Psoas muscle (tissue), 8 donors: ENCODE results near the gene RFC5. TPM values are rescaled to one million over a fixed set of nuclear protein-coding genes. Genes with fewer than 3 reads are reported as not detected.
"Not testable (repeated sequence)": the region's sequence is repeated elsewhere in the genome, so short reads cannot be mapped to it uniquely, and the experiment has no call there.

ENCODE experiments used
- ATAC-seq, 4 donors: fragments of 200-7000 bp; cut with Tn5 transposase; one replicate each; pipeline ENCODE4 v1.9.1; 2020; ENCODE audit warnings: moderate library complexity in 3 of 4, mild to moderate bottlenecking in 2 of 4
- DNase-seq, 2 donors: peaks; one replicate each; pipeline ENCODE4 v3.0.0-alpha.2; 2020
- H3K27ac ChIP-seq: fragments of 200-600 bp; one replicate; pipeline ENCODE4 v1.8.0; 2022
- H3K27me3 ChIP-seq, 3 donors: fragments of 200-600 bp in 1 of 3; one replicate each; pipeline versions ENCODE4 v1.6.1 to v1.8.0; 2013 to 2022; ENCODE audit warnings: low read length in 2 of 3, mild to moderate bottlenecking in 2 of 3, moderate library complexity in 1 of 3; ENCODE audit not compliant: insufficient read depth in 3 of 3
- H3K36me3 ChIP-seq, 2 donors: fragments of 200-600 bp in 1 of 2; one replicate each; pipeline versions ENCODE4 v1.6.1 to v1.8.0; 2013 to 2022; ENCODE audit warnings: low read depth in 1 of 2, mild to moderate bottlenecking in 1 of 2, moderate library complexity in 1 of 2; ENCODE audit not compliant: insufficient read depth in 1 of 2
- H3K4me1 ChIP-seq: fragments of 200-600 bp; one replicate; pipeline ENCODE4 v1.8.0; 2022
- H3K4me3 ChIP-seq: fragments of 200-600 bp; one replicate; pipeline ENCODE4 v1.8.0; 2022; ENCODE audit warnings: mild to moderate bottlenecking
- H3K9me3 ChIP-seq: fragments of 200-600 bp; one replicate; pipeline ENCODE4 v1.8.0; 2022
- WGBS, 3 donors: extraction: QIAGEN DNeasy Blood & Tissue Kit; methylation state at CpG; one replicate each; pipeline versions ENCODE4 v1.1.6 to v1.1.7; 2013; 5-methylcytosine and 5-hydroxymethylcytosine counted together
- intact Hi-C, 2 donors: fragments of 100-400 bp; cut with DNase I; formaldehyde crosslinking; loops; one replicate each; pipeline versions ENCODE4 v1.11.0 to v1.14.2; 2022
- polyA plus RNA-seq, 3 donors: library from polyadenylated mRNA; stranded (reverse); fragments of 200-250 nt; gene quantifications; one replicate each; pipeline ENCODE4 v1.2.3, GENCODE V29; 2013
- total RNA-seq, 4 donors: library from RNA; stranded (reverse); fragmentation: NEBNext Ultra II Directional in 2 of 4; extraction: Animal tissue kit (Norgen Biotek cat#: 25700) in 2 of 4; gene quantifications; one replicate each; pipeline versions ENCODE4 v1.2.1 to v1.2.4, GENCODE V29; 2021 to 2023
- TF ChIP-seq, protein P1 (sequence below): fragments of 200-600 bp; IDR thresholded peaks from one replicate; pipeline ENCODE4 v1.8.0; 2022; ENCODE audit warnings: antibody characterized with exemption
- donor health status: healthy with polysubstance abuse.
- donor health status: DM: no; HTN: no; CAD: no; lungs with moderate emphysema.
- donor health status: Bipolar disorder and iron deficiency.
- donor health status: healthy.
- donor health status: DM: yes; HTN: yes; CAD: no.
- donor health status: DM: no; HTN: no; CAD: no.
- donor health status: DM: no; HTN: no; CAD: no.
- donor health status: DM: yes; HTN: yes; CAD: no.

The RFC5 gene
- total and polyA plus RNA-seq, 7 donors, result 2.2 to 8.5 (median 3.8) TPM

DNA sequence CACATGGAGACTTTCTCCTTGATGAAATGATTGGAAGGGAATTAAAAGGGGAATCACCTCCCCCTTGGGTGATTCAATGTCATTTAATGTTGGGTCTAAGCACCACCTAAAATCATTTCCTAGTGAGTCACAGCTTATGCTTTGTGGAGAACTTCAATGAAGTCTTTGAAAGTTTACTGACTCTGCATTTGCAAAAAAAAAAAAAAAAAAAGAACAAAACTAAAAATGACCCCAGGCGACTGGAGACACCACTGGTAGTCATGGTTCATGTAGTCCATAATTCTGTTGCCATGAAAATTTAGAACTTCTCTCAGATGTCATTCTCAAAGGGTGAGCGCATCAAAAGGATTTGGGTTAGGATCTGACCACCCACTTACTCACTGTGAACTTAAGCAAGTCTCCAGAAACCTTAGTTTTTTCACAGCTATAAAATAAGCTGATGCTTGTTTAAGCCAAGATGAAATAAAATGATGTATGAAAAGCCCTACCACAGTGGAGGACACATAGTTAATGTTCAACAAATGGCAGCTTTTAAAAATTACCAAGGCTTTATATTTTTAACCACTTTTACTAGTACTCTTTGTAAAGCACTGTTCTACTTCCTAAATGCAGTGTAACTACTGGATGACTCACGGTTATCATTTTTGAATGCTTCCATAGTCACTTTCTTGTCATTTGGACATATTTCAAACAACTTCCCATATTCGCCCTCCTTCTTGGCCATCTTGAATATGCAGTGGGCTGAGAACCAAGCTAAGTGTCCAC lies 29.6 kb upstream of the RFC5 start:
- no peak overlapping the region for H3K4me3 ChIP-seq
- WGBS, 3 donors, result 43 to 58% (median 54%) methylated on average over 4 of the region's 4 CpGs
- intact Hi-C loops, result no loop called here

DNA sequence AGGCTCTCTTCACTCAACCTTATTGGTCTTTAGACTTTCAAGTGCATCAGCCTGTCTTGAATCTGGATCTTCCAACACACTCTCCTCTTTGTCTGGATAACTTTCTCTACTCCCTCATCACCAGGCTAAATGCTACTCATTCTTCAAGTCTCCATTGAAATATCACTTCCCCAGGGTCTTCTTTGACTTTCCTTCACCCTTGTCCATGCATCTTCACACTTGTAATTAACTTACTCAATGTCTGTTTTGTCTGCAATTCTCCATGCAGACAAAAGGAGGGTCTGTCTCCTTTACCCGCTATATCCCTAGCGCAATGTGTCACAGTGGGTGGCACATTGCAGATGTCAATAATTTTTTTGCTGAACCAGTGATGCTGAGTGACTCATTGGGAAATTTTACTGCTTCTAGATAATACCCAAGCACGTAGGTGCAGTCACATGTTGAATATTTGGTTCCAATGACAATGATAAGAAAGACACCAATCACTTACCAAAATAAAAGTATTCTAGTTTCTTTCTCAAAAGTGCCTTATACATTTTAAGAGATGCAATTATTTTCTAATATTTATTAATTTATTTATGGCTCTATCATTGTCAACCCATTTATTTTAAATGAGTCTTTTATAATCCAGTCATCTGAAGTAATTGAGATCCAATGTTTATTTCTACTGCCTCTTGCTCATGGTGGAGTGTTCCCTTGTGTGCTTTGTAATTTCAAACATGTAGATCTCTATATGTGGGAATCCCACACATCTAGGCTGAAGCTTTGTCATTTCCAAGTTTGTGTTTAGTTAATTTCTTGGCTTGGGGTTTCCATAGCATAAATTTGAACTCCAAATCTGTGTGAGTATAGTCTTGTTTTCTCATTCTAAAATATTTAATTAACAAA lies 21.7 kb upstream of the RFC5 start:
- Histone ChIP-seq H3K36me3 (no peaks in the 10 kb centered on the region), H3K4me1 (no peaks in the 10 kb centered on the region), H3K9me3 (no peaks in the 10 kb centered on the region), H3K27me3 (no peaks in the 10 kb centered on the region), H3K4me3 (no peak overlapping the region), H3K27ac (no peak overlapping the region)
- ATAC-seq (no peak), DNase-seq (no peak)
- intact Hi-C loops, result no loop called here
- 67 to 74% (median 71%) methylated on average over 3 of the region's 3 CpGs for WGBS, 3 donors
- TF ChIP-seq, protein P1, sequence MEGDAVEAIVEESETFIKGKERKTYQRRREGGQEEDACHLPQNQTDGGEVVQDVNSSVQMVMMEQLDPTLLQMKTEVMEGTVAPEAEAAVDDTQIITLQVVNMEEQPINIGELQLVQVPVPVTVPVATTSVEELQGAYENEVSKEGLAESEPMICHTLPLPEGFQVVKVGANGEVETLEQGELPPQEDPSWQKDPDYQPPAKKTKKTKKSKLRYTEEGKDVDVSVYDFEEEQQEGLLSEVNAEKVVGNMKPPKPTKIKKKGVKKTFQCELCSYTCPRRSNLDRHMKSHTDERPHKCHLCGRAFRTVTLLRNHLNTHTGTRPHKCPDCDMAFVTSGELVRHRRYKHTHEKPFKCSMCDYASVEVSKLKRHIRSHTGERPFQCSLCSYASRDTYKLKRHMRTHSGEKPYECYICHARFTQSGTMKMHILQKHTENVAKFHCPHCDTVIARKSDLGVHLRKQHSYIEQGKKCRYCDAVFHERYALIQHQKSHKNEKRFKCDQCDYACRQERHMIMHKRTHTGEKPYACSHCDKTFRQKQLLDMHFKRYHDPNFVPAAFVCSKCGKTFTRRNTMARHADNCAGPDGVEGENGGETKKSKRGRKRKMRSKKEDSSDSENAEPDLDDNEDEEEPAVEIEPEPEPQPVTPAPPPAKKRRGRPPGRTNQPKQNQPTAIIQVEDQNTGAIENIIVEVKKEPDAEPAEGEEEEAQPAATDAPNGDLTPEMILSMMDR, result no peak

More for the DNA sequence above, 29.6 kb upstream of the RFC5 start:
- TF ChIP-seq, protein P1, result no peak
- H3K4me1 ChIP-seq, result no peaks in the 10 kb centered on the region
- H3K36me3 ChIP-seq, result no peaks in the 10 kb centered on the region
- no peak overlapping the region for H3K27ac ChIP-seq
- peaks cover 0 to 6% (median 5%) of the 10 kb centered on the region in 3 donors for H3K27me3 ChIP-seq
- DNase-seq (no peak), ATAC-seq (no peak)
- H3K9me3 ChIP-seq, result no peaks in the 10 kb centered on the region

DNA sequence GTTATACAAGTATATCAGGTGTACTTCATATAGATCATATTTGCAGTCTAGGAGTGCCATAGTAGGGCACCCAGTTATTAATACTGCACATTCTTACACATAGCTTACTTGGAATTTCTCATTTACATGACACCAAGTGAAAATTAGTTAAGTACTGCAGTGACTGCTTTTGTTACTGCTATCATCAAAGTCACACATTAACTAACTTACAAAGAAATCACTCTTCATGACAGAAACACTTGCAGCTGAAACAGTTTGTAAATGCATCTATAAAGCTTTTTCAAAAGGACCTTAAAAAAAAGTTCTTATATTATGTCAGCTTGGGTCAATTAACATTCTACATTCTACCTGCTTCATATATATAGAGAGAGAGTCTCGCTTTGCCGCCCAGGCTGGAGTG lies 17.8 kb upstream of the RFC5 start:
- no peaks in the 10 kb centered on the region for H3K4me1 ChIP-seq
- DNase-seq, result no peak
- TF ChIP-seq, protein P1, result no peak
- no peak overlapping the region for H3K4me3 ChIP-seq
- no peak for ATAC-seq
- no peak overlapping the region for H3K27ac ChIP-seq
- no peaks in the 10 kb centered on the region for H3K36me3 ChIP-seq
- no peaks in the 10 kb centered on the region for H3K9me3 ChIP-seq
- intact Hi-C loops, result no loop called here
- H3K27me3 ChIP-seq, result no peaks in the 10 kb centered on the region
- WGBS, 3 donors, result 92 to 95% (median 93%) methylated on average over 2 of the region's 2 CpGs

DNA sequence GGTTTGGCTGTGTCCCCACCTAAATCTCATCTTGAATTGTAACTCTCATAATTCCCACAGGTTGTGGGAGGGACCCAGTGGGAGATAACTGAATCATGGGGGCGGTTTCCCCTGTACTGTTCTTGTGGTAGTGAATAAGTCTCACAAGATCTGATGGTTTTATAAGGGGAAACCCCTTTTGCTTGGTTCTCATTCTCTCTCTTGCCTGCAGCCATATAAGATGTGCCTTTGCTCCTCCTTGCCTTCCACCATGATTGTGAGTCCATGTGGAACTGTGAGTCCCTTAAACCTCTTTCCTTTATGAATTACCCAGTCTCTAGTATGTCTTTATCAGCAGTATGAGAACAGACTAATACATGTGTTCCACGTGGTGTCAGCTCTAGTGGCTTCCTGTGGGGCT lies 16.7 kb upstream of the RFC5 start:
- intact Hi-C loops, H3K4me1 ChIP-seq, H3K9me3 ChIP-seq, H3K4me3 ChIP-seq, DNase-seq, H3K27ac ChIP-seq, ATAC-seq, H3K36me3 ChIP-seq, H3K27me3 ChIP-seq: not testable (repeated sequence)
- 60 to 68% (median 66%) methylated on average over 2 of the region's 2 CpGs for WGBS, 3 donors

DNA sequence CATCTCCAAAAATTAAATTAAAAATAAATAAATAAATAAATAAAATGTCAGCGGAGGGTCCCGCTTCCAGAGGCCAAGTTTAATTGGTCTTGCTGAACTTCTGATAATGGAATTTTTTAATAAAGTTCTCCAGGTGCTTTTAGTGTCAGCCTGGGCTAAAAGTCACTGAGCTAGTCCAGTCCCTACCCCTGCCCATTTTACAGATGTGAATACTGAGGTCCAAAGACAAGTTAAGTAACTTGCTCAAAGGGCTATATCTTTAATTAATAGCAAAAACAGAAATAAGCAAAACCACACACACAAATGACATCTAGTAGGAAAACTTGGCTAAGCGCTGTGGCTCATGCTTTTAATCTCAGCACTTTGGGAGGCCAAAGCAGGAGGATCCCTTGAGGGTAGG lies 5.6 kb upstream of the RFC5 start:
- ATAC-seq (no peak), DNase-seq (no peak)
- Histone ChIP-seq H3K36me3 (no peaks in the 10 kb centered on the region), H3K27ac (no peak overlapping the region), H3K4me1 (no peaks in the 10 kb centered on the region), H3K4me3 (no peak overlapping the region), H3K27me3 (peaks cover 0 to 10% (median 0%) of the 10 kb centered on the region in 3 donors), H3K9me3 (no peaks in the 10 kb centered on the region)
- TF ChIP-seq, protein P1, result no peak
- WGBS, 3 donors, result 92 to 97% (median 93%) methylated on average over 3 of the region's 3 CpGs
- intact Hi-C loops, result no loop called here
